AG04450 (cell line): ENCODE measurements around the gene DOCK3. TPM values are rescaled to one million over a fixed set of nuclear protein-coding genes. Genes with fewer than 3 reads are reported as not detected.
"Not testable (repeated sequence)": the region's sequence is repeated elsewhere in the genome, so short reads cannot be mapped to it uniquely, and the experiment has no call there.

Experiments used
- CTCF ChIA-PET: fragments of 300-600, 350-600 bp; formaldehyde crosslinking; extraction: SDS; loops from one replicate; lab custom pipeline; 2022; ENCODE audit warnings: antibody characterized with exemption, inconsistent platforms; lab: Charles Lee
- POLR2A ChIA-PET: fragments of 350-600 bp; formaldehyde crosslinking; extraction: SDS; loops from one replicate; lab custom pipeline; 2021; ENCODE audit warnings: antibody characterized with exemption, inconsistent platforms; lab: Yijun Ruan, JAX
- DNase-seq: peaks from one replicate; pipeline ENCODE4 v3.0.0-alpha.2; 2011; ENCODE audit warnings: low read depth, low spot score
- H3K27ac ChIP-seq: one replicate; pipeline ENCODE4 v1.5.1; 2012; ENCODE audit warnings: low read depth, low read length, control low read depth
- H3K27me3 ChIP-seq: one replicate; pipeline ENCODE4 v1.6.0; 2012; ENCODE audit warnings: low read length; ENCODE audit not compliant: control insufficient read depth, insufficient read depth
- H3K4me3 ChIP-seq: 2 replicates; pipeline ENCODE4 v1.5.1; 2011; ENCODE audit warnings: mild to moderate bottlenecking, low read depth, low read length, control low read depth
- H3K9me3 ChIP-seq: 2 replicates; pipeline ENCODE4 v1.5.1; 2012; ENCODE audit warnings: low read length; ENCODE audit not compliant: control insufficient read depth, insufficient read depth
- CTCF ChIP-seq: IDR thresholded peaks from 2 replicates; pipeline ENCODE4 v1.5.1; 2011; ENCODE audit warnings: low read depth, low read length, control low read depth, inconsistent platforms
- polyA plus RNA-seq: library from polyadenylated mRNA; depleted of rRNA; stranded (reverse); fragments of >200 nt; gene quantifications from 2 replicates; pipeline ENCODE4 v1.2.3, GENCODE V29; 2011

The DOCK3 gene
- polyA plus RNA-seq, 1 experiment, result 0.07 TPM

GRCh38 chr3:51173518-51174271, 499.0 kb downstream of the DOCK3 start:
- no peak overlapping the region for H3K4me3 ChIP-seq
- POLR2A ChIA-PET, result no interaction called here
- H3K9me3 ChIP-seq, result peaks cover 15% of the 10 kb centered on the region
- H3K27me3 ChIP-seq, result no peaks in the 10 kb centered on the region
- CTCF ChIA-PET, result no interaction called here
- no peak for DNase-seq
- TF ChIP-seq CTCF, result no peak
- H3K27ac ChIP-seq, result no peak overlapping the region

GRCh38 chr3:51176923-51177322, 502.2 kb downstream of the DOCK3 start:
- H3K9me3 ChIP-seq, result peaks cover 15% of the 10 kb centered on the region
- no peaks in the 10 kb centered on the region for H3K27me3 ChIP-seq
- DNase-seq, result no peak
- CTCF ChIA-PET, result no interaction called here
- no peak overlapping the region for H3K27ac ChIP-seq
- TF ChIP-seq CTCF, result no peak
- POLR2A ChIA-PET, result no interaction called here
- H3K4me3 ChIP-seq, result no peak overlapping the region

- H3K4me3 ChIP-seq, H3K27ac ChIP-seq, CTCF ChIA-PET, POLR2A ChIA-PET, H3K9me3 ChIP-seq, DNase-seq, H3K27me3 ChIP-seq: not testable (repeated sequence)
Measured at GRCh38 chr3:51186446-51186845, 511.7 kb downstream of the DOCK3 start.

- Histone ChIP-seq H3K27ac (no peak overlapping the region), H3K4me3 (no peak overlapping the region), H3K27me3 (no peaks in the 10 kb centered on the region), H3K9me3 (no peaks in the 10 kb centered on the region)
- ChIA-PET POLR2A (no interaction called here), CTCF (no interaction called here)
- DNase-seq, result no peak
- no peak for TF ChIP-seq CTCF
Measured at GRCh38 chr3:51190199-51190598, 515.5 kb downstream of the DOCK3 start.

- no peaks in the 10 kb centered on the region for H3K9me3 ChIP-seq
- CTCF ChIA-PET, result no interaction called here
- H3K4me3 ChIP-seq, result no peak overlapping the region
- no peak for TF ChIP-seq CTCF
- H3K27me3 ChIP-seq, result no peaks in the 10 kb centered on the region
- no peak overlapping the region for H3K27ac ChIP-seq
- POLR2A ChIA-PET, result no interaction called here
- no peak for DNase-seq
Measured at GRCh38 chr3:51190827-51191226, 516.1 kb downstream of the DOCK3 start.
